Hepatocyte (in vitro differentiated cells): ENCODE measurements around the gene DOCK3. TPM values are rescaled to one million over a fixed set of nuclear protein-coding genes. Genes with fewer than 3 reads are reported as not detected.

Experiments used
- DNase-seq: peaks from one replicate; pipeline ENCODE4 v3.0.0-alpha.2; 2016; ENCODE audit warnings: low spot score
- H2AFZ ChIP-seq: fragments of 200-600 bp; sonication (generic); 2 replicates; pipeline ENCODE4 v1.6.0; 2016; ENCODE audit warnings: antibody characterized with exemption, mild to moderate bottlenecking
- H3K27ac ChIP-seq: fragments of 200-600 bp; sonication (generic); 2 replicates; pipeline ENCODE4 v1.5.1; 2016; ENCODE audit warnings: mild to moderate bottlenecking
- H3K27me3 ChIP-seq: fragments of 200-600 bp; sonication (generic); 2 replicates; pipeline ENCODE4 v1.6.1; 2016
- H3K36me3 ChIP-seq: fragments of 200-600 bp; sonication (generic); replicated peaks from 2 replicates; pipeline ENCODE4 v1.5.1; 2016; ENCODE audit warnings: low read depth; ENCODE audit not compliant: insufficient read depth
- H3K4me1 ChIP-seq: fragments of 200-600 bp; sonication (generic); 2 replicates; pipeline ENCODE4 v1.5.1; 2016; ENCODE audit warnings: mild to moderate bottlenecking, moderate library complexity; ENCODE audit not compliant: insufficient read depth
- H3K4me2 ChIP-seq: fragments of 200-600 bp; sonication (generic); 2 replicates; pipeline ENCODE4 v1.6.0; 2016
- H3K4me3 ChIP-seq: fragments of 200-600 bp; sonication (generic); 2 replicates; pipeline ENCODE4 v1.5.1; 2016; ENCODE audit warnings: mild to moderate bottlenecking
- H3K79me2 ChIP-seq: fragments of 200-600 bp; sonication (generic); 2 replicates; pipeline ENCODE4 v1.6.0; 2017; ENCODE audit warnings: mild to moderate bottlenecking
- H3K9me2 ChIP-seq: fragments of 200-600 bp; sonication (generic); replicated peaks from 2 replicates; pipeline ENCODE4 v1.6.0; 2017; ENCODE audit warnings: mild to moderate bottlenecking; ENCODE audit not compliant: insufficient read depth
- H3K9me3 ChIP-seq: fragments of 200-600 bp; sonication (generic); 2 replicates; pipeline ENCODE4 v1.5.1; 2016; ENCODE audit warnings: low read depth, mild to moderate bottlenecking
- H4K20me1 ChIP-seq: fragments of 200-600 bp; sonication (generic); 2 replicates; pipeline ENCODE4 v1.6.0; 2016; ENCODE audit warnings: mild to moderate bottlenecking; ENCODE audit not compliant: insufficient read depth, poor library complexity, severe bottlenecking
- EZH2 ChIP-seq: fragments of 200-600 bp; sonication (generic); IDR thresholded peaks from 2 replicates; pipeline ENCODE4 v1.6.1; 2016; ENCODE audit warnings: antibody characterized with exemption, mild to moderate bottlenecking, borderline replicate concordance
- EZH2phosphoT487 ChIP-seq: fragments of 200-600 bp; sonication (generic); IDR thresholded peaks from one replicate; pipeline ENCODE4 v1.6.1; 2018; ENCODE audit warnings: antibody characterized with exemption, mild to moderate bottlenecking, low read depth, moderate library complexity; ENCODE audit not compliant: unreplicated experiment, severe bottlenecking
- WGBS: methylation state at CpG from one replicate; pipeline ENCODE4 v1.1.6; 2016; ENCODE audit warnings: low lambda C conversion rate; ENCODE audit errors: missing lambda C conversion rate; 5-methylcytosine and 5-hydroxymethylcytosine counted together
- polyA plus RNA-seq: library from polyadenylated mRNA; unstranded; fragments of >200 nt; fragmentation: Nextera tagmentation; extraction: Ambion mirVana; gene quantifications from 2 replicates; pipeline ENCODE4 v1.2.1, GENCODE V29; 2016
- total RNA-seq: library from RNA; depleted of rRNA; stranded (reverse); fragments of >200 nt; gene quantifications from 2 replicates; pipeline ENCODE4 v1.2.3, GENCODE V29; 2014
- TF ChIP-seq, protein P1 (sequence below): fragments of 200-600 bp; sonication (generic); IDR thresholded peaks from 2 replicates; pipeline ENCODE4 v1.5.1; 2016; ENCODE audit warnings: antibody characterized with exemption, mild to moderate bottlenecking; ENCODE audit not compliant: poor library complexity

DOCK3 gene
- total and polyA plus RNA-seq, 2 experiments from 2014 or later: 0.77 to 1.6 TPM

DNA sequence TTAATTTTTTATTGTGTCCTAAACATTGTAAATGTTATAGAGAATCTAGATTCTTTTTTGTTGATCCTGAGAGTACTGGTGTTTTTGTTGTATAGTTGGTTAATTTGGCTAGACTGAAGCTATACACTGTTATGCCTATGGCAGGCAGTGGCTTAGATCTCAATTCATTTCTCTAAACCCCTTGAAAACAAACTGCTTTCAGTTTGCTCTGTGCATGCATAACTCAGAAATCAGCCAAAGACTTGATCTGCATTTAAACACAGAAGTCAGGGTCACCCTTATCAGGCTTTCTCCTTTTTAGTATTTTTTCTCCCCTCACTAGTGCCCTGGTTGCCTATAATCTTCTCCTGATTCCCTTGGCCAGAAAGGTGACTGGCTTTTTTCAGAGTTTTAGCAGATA, 360.9 kb downstream of the DOCK3 start:
- H3K4me3 ChIP-seq: no peak overlapping the region
- H3K9me2 ChIP-seq: no peaks in the 10 kb centered on the region
- DNase-seq: no peak
- H3K4me1 ChIP-seq: no peaks in the 10 kb centered on the region
- no peaks in the 10 kb centered on the region for H4K20me1 ChIP-seq
- H3K27ac ChIP-seq: no peak overlapping the region
- H3K9me3 ChIP-seq: no peaks in the 10 kb centered on the region
- no peak overlapping the region for H2AFZ ChIP-seq
- H3K36me3 ChIP-seq: no peaks in the 10 kb centered on the region
- no peaks in the 10 kb centered on the region for H3K27me3 ChIP-seq
- no peaks in the 10 kb centered on the region for H3K79me2 ChIP-seq
- no peak overlapping the region for H3K4me2 ChIP-seq
- TF ChIP-seq, protein P1, sequence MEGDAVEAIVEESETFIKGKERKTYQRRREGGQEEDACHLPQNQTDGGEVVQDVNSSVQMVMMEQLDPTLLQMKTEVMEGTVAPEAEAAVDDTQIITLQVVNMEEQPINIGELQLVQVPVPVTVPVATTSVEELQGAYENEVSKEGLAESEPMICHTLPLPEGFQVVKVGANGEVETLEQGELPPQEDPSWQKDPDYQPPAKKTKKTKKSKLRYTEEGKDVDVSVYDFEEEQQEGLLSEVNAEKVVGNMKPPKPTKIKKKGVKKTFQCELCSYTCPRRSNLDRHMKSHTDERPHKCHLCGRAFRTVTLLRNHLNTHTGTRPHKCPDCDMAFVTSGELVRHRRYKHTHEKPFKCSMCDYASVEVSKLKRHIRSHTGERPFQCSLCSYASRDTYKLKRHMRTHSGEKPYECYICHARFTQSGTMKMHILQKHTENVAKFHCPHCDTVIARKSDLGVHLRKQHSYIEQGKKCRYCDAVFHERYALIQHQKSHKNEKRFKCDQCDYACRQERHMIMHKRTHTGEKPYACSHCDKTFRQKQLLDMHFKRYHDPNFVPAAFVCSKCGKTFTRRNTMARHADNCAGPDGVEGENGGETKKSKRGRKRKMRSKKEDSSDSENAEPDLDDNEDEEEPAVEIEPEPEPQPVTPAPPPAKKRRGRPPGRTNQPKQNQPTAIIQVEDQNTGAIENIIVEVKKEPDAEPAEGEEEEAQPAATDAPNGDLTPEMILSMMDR: no peak
- no peak for TF ChIP-seq EZH2
- TF ChIP-seq EZH2phosphoT487: no peak

DNA sequence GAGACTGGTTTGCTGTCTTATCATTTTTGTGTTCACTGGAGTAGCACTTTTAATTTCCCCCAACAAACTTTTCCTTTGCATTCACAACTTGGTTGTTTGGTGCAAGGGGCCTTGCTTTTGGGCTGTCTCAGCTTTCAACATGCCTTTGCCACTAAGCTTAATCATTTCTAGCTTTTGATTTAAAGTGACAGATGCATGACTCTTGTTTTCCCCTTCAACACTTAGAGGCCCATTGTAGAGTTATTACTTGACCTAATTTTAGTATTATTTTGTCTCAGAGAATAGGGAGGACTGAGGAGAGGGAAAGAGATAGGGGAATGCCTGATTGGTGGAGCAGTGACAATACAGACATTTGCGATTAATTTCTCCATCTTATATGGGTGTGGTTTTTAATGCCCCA, 370.3 kb downstream of the DOCK3 start:
- DNase-seq: no peak
- H3K4me3 ChIP-seq: no peak overlapping the region
- TF ChIP-seq EZH2 (no peak), EZH2phosphoT487 (no peak)
- TF ChIP-seq, protein P1: no peak
- no peaks in the 10 kb centered on the region for H3K9me2 ChIP-seq
- H3K36me3 ChIP-seq: no peaks in the 10 kb centered on the region
- no peaks in the 10 kb centered on the region for H4K20me1 ChIP-seq
- H2AFZ ChIP-seq: no peak overlapping the region
- H3K27ac ChIP-seq: no peak overlapping the region
- WGBS: 96% methylated on average over 1 of the region's 1 CpG
- H3K79me2 ChIP-seq: no peaks in the 10 kb centered on the region
- H3K4me2 ChIP-seq: no peak overlapping the region
- no peaks in the 10 kb centered on the region for H3K4me1 ChIP-seq
- H3K9me3 ChIP-seq: no peaks in the 10 kb centered on the region
- no peaks in the 10 kb centered on the region for H3K27me3 ChIP-seq

DNA sequence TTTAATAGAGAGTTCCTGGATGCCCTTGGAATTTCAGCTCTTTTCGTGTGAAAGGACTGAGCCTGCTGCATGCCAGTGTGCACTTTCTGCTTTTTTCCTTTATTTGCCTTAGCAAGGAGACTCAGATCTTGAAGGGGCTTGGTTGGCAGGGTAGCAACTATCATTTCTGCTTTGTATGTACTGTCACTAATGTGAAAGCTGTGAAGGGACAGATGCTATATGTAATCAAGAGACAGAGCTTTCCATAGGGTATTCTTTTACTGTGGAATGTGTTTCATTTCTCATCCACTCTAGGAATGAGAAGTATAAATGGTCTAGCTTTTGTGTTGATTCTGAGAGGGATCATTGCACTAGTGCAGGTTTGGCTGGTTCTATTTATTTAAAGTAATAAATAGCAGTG, 377.8 kb downstream of the DOCK3 start:
- no peaks in the 10 kb centered on the region for H3K9me2 ChIP-seq
- no peaks in the 10 kb centered on the region for H3K79me2 ChIP-seq
- 64% methylated on average over 1 of the region's 1 CpG for WGBS
- no peak overlapping the region for H3K4me3 ChIP-seq
- H3K27me3 ChIP-seq: no peaks in the 10 kb centered on the region
- H4K20me1 ChIP-seq: no peaks in the 10 kb centered on the region
- no peaks in the 10 kb centered on the region for H3K36me3 ChIP-seq
- H3K9me3 ChIP-seq: no peaks in the 10 kb centered on the region
- H3K4me2 ChIP-seq: no peak overlapping the region
- H2AFZ ChIP-seq: no peak overlapping the region
- peaks cover under 1% of the 10 kb centered on the region for H3K4me1 ChIP-seq
- TF ChIP-seq EZH2 (no peak), EZH2phosphoT487 (no peak)
- TF ChIP-seq, protein P1: no peak
- H3K27ac ChIP-seq: no peak overlapping the region
- DNase-seq: no peak

DNA sequence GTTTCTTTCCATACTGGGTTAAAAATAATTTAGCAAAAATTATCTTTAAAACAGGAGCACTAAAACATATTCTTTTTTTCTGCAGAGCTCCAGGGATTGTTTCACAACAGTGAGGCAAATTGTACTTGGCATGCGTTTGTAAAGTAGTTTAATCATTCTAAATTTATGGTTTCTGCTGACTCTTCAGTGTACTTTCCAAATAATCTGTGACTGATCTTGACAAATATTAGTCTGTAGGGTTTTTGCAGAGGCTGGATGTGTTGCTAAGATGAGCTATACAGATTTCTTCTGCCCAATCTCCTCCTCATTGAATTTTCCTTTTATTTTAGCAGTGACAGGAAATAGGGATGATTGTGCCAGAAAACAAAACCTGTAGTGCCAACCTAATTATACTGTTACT, 382.4 kb downstream of the DOCK3 start:
- Histone ChIP-seq H3K36me3 (no peaks in the 10 kb centered on the region), H3K27ac (no peak overlapping the region), H2AFZ (no peak overlapping the region), H3K9me3 (no peaks in the 10 kb centered on the region), H4K20me1 (no peaks in the 10 kb centered on the region), H3K9me2 (no peaks in the 10 kb centered on the region), H3K4me3 (no peak overlapping the region), H3K27me3 (no peaks in the 10 kb centered on the region), H3K4me1 (peaks cover 4% of the 10 kb centered on the region), H3K79me2 (no peaks in the 10 kb centered on the region), H3K4me2 (no peak overlapping the region)
- TF ChIP-seq, protein P1: no peak
- TF ChIP-seq EZH2 (no peak), EZH2phosphoT487 (no peak)
- WGBS: 43% methylated on average over 1 of the region's 1 CpG
- DNase-seq: peak; percentile 4
